Heart left ventricle (tissue), 16 donors: ENCODE measurements around the gene C4orf51. TPM values are rescaled to one million over a fixed set of nuclear protein-coding genes. Genes with fewer than 3 reads are reported as not detected.

ENCODE experiments used
- ATAC-seq, 4 donors: fragments of 200-7000 bp; cut with Tn5 transposase; one replicate each; pipeline ENCODE4 v1.9.1; 2020 to 2022; ENCODE audit warnings: moderate library complexity in 4 of 4, mild to moderate bottlenecking in 3 of 4, moderate number of reproducible peaks in 1 of 4
- DNase-seq, 5 donors: peaks; one replicate each; pipeline ENCODE4 v3.0.0-alpha.2; 2020
- H3K27ac ChIP-seq, 12 donors: fragments of 200-600 bp; sonication (generic) in 4 of 12; one replicate each; pipeline versions ENCODE4 v1.5.0 to v1.8.0; 2016 to 2022; ENCODE audit warnings: mild to moderate bottlenecking in 2 of 12
- H3K27me3 ChIP-seq, 9 donors: fragments of 200-600 bp; sonication (generic) in 2 of 9; one replicate each; pipeline versions ENCODE4 v1.5.1 to v1.8.0; 2016 to 2022; ENCODE audit warnings: mild to moderate bottlenecking in 3 of 9
- H3K36me3 ChIP-seq, 9 donors: fragments of 200-600 bp; sonication (generic) in 2 of 9; one replicate each; pipeline versions ENCODE4 v1.5.0 to v1.8.0; 2018 to 2022; ENCODE audit warnings: mild to moderate bottlenecking in 2 of 9
- H3K4me1 ChIP-seq, 12 donors: fragments of 200-600 bp; sonication (generic) in 4 of 12; one replicate each; pipeline versions ENCODE4 v1.5.0 to v1.8.0; 2016 to 2022; ENCODE audit warnings: mild to moderate bottlenecking in 3 of 12
- H3K4me3 ChIP-seq, 12 donors: fragments of 200-600 bp; sonication (generic) in 4 of 12; one replicate each; pipeline versions ENCODE4 v1.5.0 to v1.8.0; 2017 to 2022; ENCODE audit warnings: mild to moderate bottlenecking in 9 of 12, moderate library complexity in 4 of 12
- H3K9me3 ChIP-seq, 12 donors: fragments of 200-600 bp; sonication (generic) in 4 of 12; one replicate each; pipeline versions ENCODE4 v1.5.0 to v1.8.0; 2016 to 2022; ENCODE audit warnings: mild to moderate bottlenecking in 1 of 12
- POLR2A ChIP-seq, 2 donors: fragments of 450-650 bp; IDR thresholded peaks; one replicate each; pipeline ENCODE4 v1.6.1; 2017; ENCODE audit warnings: antibody characterized with exemption in 2 of 2, mild to moderate bottlenecking in 2 of 2, moderate library complexity in 2 of 2
- WGBS, 4 donors: extraction: QIAGEN DNeasy Blood & Tissue Kit in 2 of 4; methylation state at CpG; one replicate each; pipeline versions ENCODE4 v1.1.5 to v1.1.7; 2013 to 2018; 5-methylcytosine and 5-hydroxymethylcytosine counted together
- intact Hi-C, 10 donors: fragments of 100-400 bp; cut with DNase I; formaldehyde crosslinking; loops; one replicate each; pipeline versions ENCODE4 v1.11.1 to v1.14.2; 2022
- polyA plus RNA-seq, 2 donors: library from polyadenylated mRNA; stranded (reverse); fragments of 200-250 nt; gene quantifications; one replicate each; pipeline ENCODE4 v1.2.3, GENCODE V29; 2013
- total RNA-seq, 9 donors: library from RNA; depleted of rRNA in 2 of 9; stranded (reverse); fragments of >200 nt in 2 of 9; fragmentation: NEBNext Ultra II Directional in 3 of 9; extraction: Animal tissue kit (Norgen Biotek cat#: 25700) in 3 of 9; gene quantifications; one replicate each; pipeline versions ENCODE4 v1.1.0 to v1.2.4, GENCODE V29; 2016 to 2023
- TF ChIP-seq, protein P1 (sequence below), 12 donors: fragments of 200-600 bp; sonication (generic) in 4 of 12; IDR thresholded peaks; one replicate each; pipeline versions ENCODE4 v1.5.0 to v1.8.0; 2018 to 2022; ENCODE audit warnings: antibody characterized with exemption in 12 of 12, mild to moderate bottlenecking in 5 of 12
- donor health status: ischemic (EF 13 %, LVEDD 7.1; RV severe dilation, severe dysfunction).
- donor health status: healthy with polysubstance abuse.
- donor health status: DM: no; HTN: yes; CAD: no.
- donor health status: DM: no; HTN: no; CAD: no.
- donor health status: ischemic (EF 25% LVEDD 6.9; RV normal size, moderate dysfunction).
- donor health status: ischemic (EF 25% LVEDD 5.7; RV mildly dilated, moderate dysfunction).
- donor health status: healthy.
- donor health status: DM: yes; HTN: yes; CAD: no.
- donor health status: ischemic (EF 35%, LVEDD 5.7; RV mildly dilated, moderate dysfunction).
- donor health status: nonischemic (EF 11% LVEDD 7.7; RV severe dilation, severe dysfunction).
- donor health status: DM: yes; HTN: yes; CAD: no.
- donor health status: PGD.
- donor health status: ischemic (EF 29% LVEDD 5.4; RV normal size, mild dysfunction).
- donor health status: nonischemic (EF 23%, LVEDD 6.1; RV moderate dilation, normal function).

Gene C4orf51
- total and polyA plus RNA-seq, 11 donors: not detected

DNA sequence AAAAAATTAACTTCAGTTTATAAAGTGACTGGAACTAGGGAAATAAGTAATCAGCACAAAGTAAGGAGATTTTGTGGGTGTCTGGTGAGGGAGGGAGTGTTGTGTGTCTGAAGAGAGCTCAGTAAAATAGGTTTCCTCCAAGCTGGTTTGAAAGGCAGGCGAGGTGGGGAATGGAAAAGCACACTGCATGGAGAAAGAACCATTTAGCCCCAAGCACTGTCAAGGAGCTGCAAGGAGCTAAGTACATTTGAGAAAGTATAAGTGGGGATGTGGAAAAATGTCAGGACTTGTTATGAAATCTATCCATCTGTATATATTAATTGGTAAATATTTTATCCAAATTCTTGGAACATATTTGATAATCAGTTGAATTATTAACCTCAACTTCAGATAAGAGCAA lies 956 bp downstream of the C4orf51 start:
- ATAC-seq (no peak), DNase-seq (no peak)
- no peak for TF ChIP-seq POLR2A (IDR thresholded peaks at IDR 0.05)
- TF ChIP-seq, protein P1, sequence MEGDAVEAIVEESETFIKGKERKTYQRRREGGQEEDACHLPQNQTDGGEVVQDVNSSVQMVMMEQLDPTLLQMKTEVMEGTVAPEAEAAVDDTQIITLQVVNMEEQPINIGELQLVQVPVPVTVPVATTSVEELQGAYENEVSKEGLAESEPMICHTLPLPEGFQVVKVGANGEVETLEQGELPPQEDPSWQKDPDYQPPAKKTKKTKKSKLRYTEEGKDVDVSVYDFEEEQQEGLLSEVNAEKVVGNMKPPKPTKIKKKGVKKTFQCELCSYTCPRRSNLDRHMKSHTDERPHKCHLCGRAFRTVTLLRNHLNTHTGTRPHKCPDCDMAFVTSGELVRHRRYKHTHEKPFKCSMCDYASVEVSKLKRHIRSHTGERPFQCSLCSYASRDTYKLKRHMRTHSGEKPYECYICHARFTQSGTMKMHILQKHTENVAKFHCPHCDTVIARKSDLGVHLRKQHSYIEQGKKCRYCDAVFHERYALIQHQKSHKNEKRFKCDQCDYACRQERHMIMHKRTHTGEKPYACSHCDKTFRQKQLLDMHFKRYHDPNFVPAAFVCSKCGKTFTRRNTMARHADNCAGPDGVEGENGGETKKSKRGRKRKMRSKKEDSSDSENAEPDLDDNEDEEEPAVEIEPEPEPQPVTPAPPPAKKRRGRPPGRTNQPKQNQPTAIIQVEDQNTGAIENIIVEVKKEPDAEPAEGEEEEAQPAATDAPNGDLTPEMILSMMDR (IDR thresholded peaks at IDR 0.05): no peak
- Histone ChIP-seq H3K9me3 (peaks cover 0 to 20% (median 5%) of the 10 kb centered on the region in 12 donors), H3K27me3 (no peaks in the 10 kb centered on the region), H3K4me1 (peaks cover 0 to 18% (median 13%) of the 10 kb centered on the region in 12 donors), H3K27ac (no peak overlapping the region), H3K4me3 (no peak overlapping the region), H3K36me3 (no peaks in the 10 kb centered on the region)
- WGBS, 4 donors: 88 to 100% (median 92%) methylated on average over 1 of the region's 1 CpG
- intact Hi-C loops: loop anchor here in 2 of 10 donors (5.0 to 10.0 kb wide), 2 partner anchors 51 to 56 kb away; no protein-coding TSS in a partner anchor

DNA sequence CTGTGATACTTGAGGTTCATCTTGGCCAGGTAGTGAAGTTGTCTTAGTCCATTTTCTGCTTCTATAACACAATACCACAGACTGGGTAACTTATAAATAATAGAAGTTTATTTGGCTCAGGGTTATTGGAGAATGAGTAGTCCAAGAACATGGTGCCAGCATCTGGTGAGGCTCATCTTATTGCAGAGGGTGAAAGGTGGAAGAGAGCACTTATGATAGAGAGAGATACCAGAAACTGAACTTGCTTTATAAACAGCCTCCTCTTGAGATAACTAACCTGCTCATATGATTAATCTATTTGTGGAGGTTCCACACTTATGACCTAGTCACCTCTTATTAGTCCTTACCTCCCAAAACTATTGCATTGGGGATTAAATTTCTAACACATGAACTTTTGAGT lies 1.6 kb downstream of the C4orf51 start:
- DNase-seq: no peak
- intact Hi-C loops: loop anchor here in 2 of 10 donors (5.0 to 10.0 kb wide), 2 partner anchors 51 to 57 kb away; no protein-coding TSS in a partner anchor
- Histone ChIP-seq H3K27me3 (no peaks in the 10 kb centered on the region), H3K4me1 (peaks cover 0 to 18% (median 13%) of the 10 kb centered on the region in 12 donors), H3K9me3 (peaks cover 0 to 20% (median 5%) of the 10 kb centered on the region in 12 donors), H3K27ac (no peak overlapping the region), H3K36me3 (no peaks in the 10 kb centered on the region), H3K4me3 (no peak overlapping the region)
- ATAC-seq: peak; percentile 17 to 85 (median 52)
- TF ChIP-seq, protein P1 (IDR thresholded peaks at IDR 0.05): no peak
- no peak for TF ChIP-seq POLR2A (IDR thresholded peaks at IDR 0.05)

DNA sequence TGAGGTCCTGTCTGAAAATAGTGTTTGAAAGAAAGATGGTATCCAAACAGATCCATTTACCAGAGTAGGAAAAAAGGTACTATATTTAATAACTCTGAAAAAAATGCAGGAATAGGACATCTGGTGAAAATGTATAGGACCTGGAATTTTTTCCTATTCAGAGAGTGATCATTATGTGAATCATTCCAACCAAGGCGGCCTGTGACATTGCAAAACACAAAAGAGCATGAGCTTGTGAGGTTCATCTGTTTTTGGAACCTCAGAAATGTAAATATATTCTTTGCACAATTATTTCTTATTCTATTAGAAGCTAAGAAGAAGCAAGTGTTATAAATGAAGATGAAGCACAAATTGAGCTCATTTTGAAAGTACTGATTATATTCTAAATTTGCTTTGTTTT lies 2.0 kb downstream of the C4orf51 start:
- no peak overlapping the region for H3K27ac ChIP-seq

DNA sequence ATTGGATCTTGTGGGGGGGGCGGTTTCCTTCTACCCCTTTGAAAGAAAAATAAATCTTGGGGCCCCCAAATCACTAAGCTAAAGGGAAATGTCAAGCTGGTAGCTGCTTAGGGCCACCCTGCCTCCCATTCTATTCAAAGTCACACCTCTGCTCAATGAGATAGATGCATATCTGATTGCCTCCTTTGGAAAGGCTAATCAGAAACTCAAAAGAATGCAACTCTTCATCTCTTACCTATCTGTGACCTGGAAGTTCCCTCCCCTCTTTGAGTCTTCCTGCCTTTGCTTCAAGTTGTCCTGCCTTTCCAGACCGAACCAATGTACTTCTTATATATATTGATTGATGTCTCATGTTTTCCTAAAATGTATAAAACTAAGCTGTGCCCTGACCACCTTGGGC lies 7.0 kb downstream of the C4orf51 start:
- H3K4me1 ChIP-seq: no peaks in the 10 kb centered on the region
- 43 to 81% (median 69%) methylated on average over 2 of the region's 2 CpGs for WGBS, 4 donors
- no peaks in the 10 kb centered on the region for H3K36me3 ChIP-seq
- no peaks in the 10 kb centered on the region for H3K9me3 ChIP-seq
- intact Hi-C loops: loop anchor here in 1 of 10 donors (10.0 kb wide), 1 partner anchor 62 kb away; no protein-coding TSS in a partner anchor
- ATAC-seq: no peak
- no peak overlapping the region for H3K4me3 ChIP-seq
- no peak for DNase-seq
- H3K27me3 ChIP-seq: no peaks in the 10 kb centered on the region
- TF ChIP-seq, protein P1 (IDR thresholded peaks at IDR 0.05): no peak
- no peak for TF ChIP-seq POLR2A (IDR thresholded peaks at IDR 0.05)
- no peak overlapping the region for H3K27ac ChIP-seq

More for the DNA sequence above, 2.0 kb downstream of the C4orf51 start:
- ATAC-seq (no peak), DNase-seq (no peak)
- H3K4me3 ChIP-seq: no peak overlapping the region
- H3K4me1 ChIP-seq: peaks cover 0 to 18% (median 13%) of the 10 kb centered on the region in 12 donors
- peaks cover 0 to 20% (median 5%) of the 10 kb centered on the region in 12 donors for H3K9me3 ChIP-seq
- H3K36me3 ChIP-seq: no peaks in the 10 kb centered on the region
- no peak for TF ChIP-seq POLR2A (IDR thresholded peaks at IDR 0.05)
- TF ChIP-seq, protein P1 (IDR thresholded peaks at IDR 0.05): no peak
- intact Hi-C loops: loop anchor here in 2 of 10 donors (5.0 to 10.0 kb wide), 2 partner anchors 50 to 57 kb away; no protein-coding TSS in a partner anchor
- 92 to 96% (median 95%) methylated on average over 1 of the region's 1 CpG for WGBS, 4 donors
- H3K27me3 ChIP-seq: no peaks in the 10 kb centered on the region
